ENCODE measurements around the gene ALPI. TPM values are rescaled to one million over a fixed set of nuclear protein-coding genes. Genes with fewer than 3 reads are reported as not detected.
"Not testable (repeated sequence)": the region's sequence is repeated elsewhere in the genome, so short reads cannot be mapped to it uniquely, and the experiment has no call there.

The ALPI gene
- total RNA-seq, 1 experiment from 2014 or later = not detected

GRCh38 chr2:232409617-232410016 lies 46.3 kb upstream of the ALPI start:
- H3K27ac ChIP-seq (ENCODE audit: low read length); H3K4me1 ChIP-seq (ENCODE audit: insufficient read depth, low read length); H3K79me2 ChIP-seq (ENCODE audit: low read length); H3K9ac ChIP-seq (ENCODE audit: low read length); BruUV-seq (replicated peaks); H2AFZ ChIP-seq (ENCODE audit: low read length); H3F3A ChIP-seq (ENCODE audit: low read length, unreplicated experiment); DNase-seq; H3K27me3 ChIP-seq (ENCODE audit: low read length); H3K4me2 ChIP-seq (ENCODE audit: low read length); intact Hi-C loops (cut with micrococcal nuclease); H3K36me3 ChIP-seq (ENCODE audit: low read depth, low read length); ATAC-seq; H3K4me3 ChIP-seq (ENCODE audit: low read length); H3K9me3 ChIP-seq (ENCODE audit: low read length); H4K20me1 ChIP-seq (ENCODE audit: low read length); POLR2A ChIA-PET (ENCODE audit: unreplicated experiment); CTCF ChIA-PET; H3K9me2 ChIP-seq (replicated peaks; ENCODE audit: low read length): not testable (repeated sequence)

- CTCF ChIA-PET = no interaction called here
Measured at GRCh38 chr2:232410238-232410900, 45.6 kb upstream of the ALPI start.

DNA sequence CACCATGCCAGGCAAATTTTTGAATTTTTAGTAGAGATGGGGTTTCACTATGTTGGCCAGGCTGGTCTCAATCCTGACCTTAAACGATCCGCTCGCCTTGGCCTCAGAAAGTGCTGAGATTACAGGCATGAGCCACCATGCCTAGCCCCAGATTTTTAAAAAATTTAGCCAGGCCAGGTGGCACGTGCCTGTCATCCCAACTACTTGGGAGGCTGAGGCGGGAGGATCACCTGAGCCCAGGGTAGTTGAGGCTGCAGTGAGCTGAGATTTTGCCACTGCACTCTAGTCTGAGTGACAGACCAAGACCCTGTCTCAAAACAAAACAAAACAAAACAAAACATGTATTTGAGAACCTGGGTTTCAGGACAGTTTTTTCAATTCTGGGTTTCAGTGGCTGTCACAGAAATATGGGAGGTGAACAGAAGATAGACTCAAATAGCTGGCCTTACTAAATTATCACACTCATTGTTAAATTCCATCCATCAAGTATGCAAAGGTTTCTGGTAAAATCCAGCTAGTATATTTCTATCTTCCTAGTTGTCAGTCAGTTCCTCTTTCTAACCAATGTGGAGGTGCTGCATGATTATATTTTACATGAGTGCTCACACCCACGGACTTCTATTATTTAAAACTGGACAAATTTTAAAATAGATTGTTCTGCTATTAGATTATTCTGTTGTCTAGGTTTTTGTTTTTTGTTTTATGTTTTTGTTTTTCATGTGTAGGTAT lies 43.9 kb upstream of the ALPI start:
- H3K79me2 ChIP-seq (ENCODE audit: low read length) = no peaks in the 10 kb centered on the region
- H3K4me3 ChIP-seq (ENCODE audit: low read length) = no peak overlapping the region
- no peak for TF ChIP-seq EZH2 (IDR thresholded peaks at IDR 0.05; ENCODE audit: low read length, unreplicated experiment)
- no peak for TF ChIP-seq CTCF (conservative IDR thresholded peaks at IDR 0.05; ENCODE audit: low read depth, low read length)
- no peak for TF ChIP-seq EZH2phosphoT487 (IDR thresholded peaks at IDR 0.05; ENCODE audit: borderline replicate concordance, low read length)
- no peaks in the 10 kb centered on the region for H3K9me2 ChIP-seq (replicated peaks; ENCODE audit: low read length)
- no peak overlapping the region for H2AFZ ChIP-seq (ENCODE audit: low read length)
- H3K27me3 ChIP-seq (ENCODE audit: low read length) = no peaks in the 10 kb centered on the region
- H3K9ac ChIP-seq (ENCODE audit: low read length) = no peak overlapping the region
- ChIA-PET POLR2A (ENCODE audit: unreplicated experiment) (no interaction called here), CTCF (no interaction called here)
- no peaks in the 10 kb centered on the region for H3K9me3 ChIP-seq (ENCODE audit: low read length)
- DNase-seq = no peak
- H3K27ac ChIP-seq (ENCODE audit: low read length) = no peak overlapping the region
- no peaks in the 10 kb centered on the region for H3F3A ChIP-seq (ENCODE audit: low read length, unreplicated experiment)
- no TSS peak for BruUV-seq (replicated peaks)
- intact Hi-C loops (cut with micrococcal nuclease) = no loop called here
- no peaks in the 10 kb centered on the region for H4K20me1 ChIP-seq (ENCODE audit: low read length)
- ATAC-seq = no peak
- H3K4me2 ChIP-seq (ENCODE audit: low read length) = no peak overlapping the region
- no peaks in the 10 kb centered on the region for H3K4me1 ChIP-seq (ENCODE audit: insufficient read depth, low read length)
- no peaks in the 10 kb centered on the region for H3K36me3 ChIP-seq (ENCODE audit: low read depth, low read length)

More at GRCh38 chr2:232410238-232410900, 45.6 kb upstream of the ALPI start:
- BruUV-seq (replicated peaks) = no TSS peak
- Histone ChIP-seq H4K20me1 (ENCODE audit: low read length) (no peaks in the 10 kb centered on the region), H3K9ac (ENCODE audit: low read length) (no peak overlapping the region), H3K4me3 (ENCODE audit: low read length) (no peak overlapping the region), H3K9me2 (replicated peaks; ENCODE audit: low read length) (no peaks in the 10 kb centered on the region), H3K4me2 (ENCODE audit: low read length) (no peak overlapping the region), H3K27ac (ENCODE audit: low read length) (no peak overlapping the region), H2AFZ (ENCODE audit: low read length) (no peak overlapping the region), H3K9me3 (ENCODE audit: low read length) (no peaks in the 10 kb centered on the region), H3K4me1 (ENCODE audit: insufficient read depth, low read length) (no peaks in the 10 kb centered on the region), H3K79me2 (ENCODE audit: low read length) (no peaks in the 10 kb centered on the region), H3K36me3 (ENCODE audit: low read depth, low read length) (no peaks in the 10 kb centered on the region), H3F3A (ENCODE audit: low read length, unreplicated experiment) (no peaks in the 10 kb centered on the region), H3K27me3 (ENCODE audit: low read length) (no peaks in the 10 kb centered on the region)
- POLR2A ChIA-PET (ENCODE audit: unreplicated experiment) = no interaction called here
- DNase-seq = no peak
- ATAC-seq = no peak
- intact Hi-C loops (cut with micrococcal nuclease) = no loop called here
- TF ChIP-seq CTCF (conservative IDR thresholded peaks at IDR 0.05; ENCODE audit: low read depth, low read length) (no peak), EZH2 (IDR thresholded peaks at IDR 0.05; ENCODE audit: low read length, unreplicated experiment) (no peak), EZH2phosphoT487 (IDR thresholded peaks at IDR 0.05; ENCODE audit: borderline replicate concordance, low read length) (no peak)
